IMR-90 (cell line): ENCODE data around the gene AKAP12.
"Not testable (repeated sequence)": the region's sequence is repeated elsewhere in the genome, so short reads cannot be mapped to it uniquely, and the experiment has no call there.

Experiments used
- CTCF ChIP-seq: conservative IDR thresholded peaks from 2 replicates; pipeline ENCODE4 v1.5.1; 2012; ENCODE audit warnings: mild to moderate bottlenecking, low read depth, low read length, improper control_type of control experiment
- MXI1 ChIP-seq: IDR thresholded peaks from 2 replicates; pipeline ENCODE4 v1.6.1; 2012; ENCODE audit warnings: low read depth, mild to moderate bottlenecking, low read length, moderate library complexity, borderline replicate concordance
- NFE2L2 ChIP-seq: fragments of 150-350 bp; IDR thresholded peaks from 2 replicates; pipeline ENCODE4 v1.6.1; 2016; ENCODE audit warnings: low read depth, mild to moderate bottlenecking, low read length
- SMC3 ChIP-seq: fragments of 150-350 bp; IDR thresholded peaks from 2 replicates; pipeline ENCODE4 v1.6.1; 2016; ENCODE audit warnings: low read depth, mild to moderate bottlenecking, antibody characterized with exemption, low read length, moderate library complexity

GRCh38 chr6:151382631-151383030, 142.9 kb downstream of the AKAP12 start:
- TF ChIP-seq CTCF, SMC3, NFE2L2, MXI1: not testable (repeated sequence)
